ENCODE measurements around the gene HHAT. TPM values are rescaled to one million over a fixed set of nuclear protein-coding genes. Genes with fewer than 3 reads are reported as not detected.

HHAT gene
- total and polyA plus RNA-seq, 9 of the 15 experiments (the other 6 are each of a cell fraction or from before 2014, with no cell fraction given), result 0.07 to 0.16 (median 0.13) TPM; not detected in 1

DNA sequence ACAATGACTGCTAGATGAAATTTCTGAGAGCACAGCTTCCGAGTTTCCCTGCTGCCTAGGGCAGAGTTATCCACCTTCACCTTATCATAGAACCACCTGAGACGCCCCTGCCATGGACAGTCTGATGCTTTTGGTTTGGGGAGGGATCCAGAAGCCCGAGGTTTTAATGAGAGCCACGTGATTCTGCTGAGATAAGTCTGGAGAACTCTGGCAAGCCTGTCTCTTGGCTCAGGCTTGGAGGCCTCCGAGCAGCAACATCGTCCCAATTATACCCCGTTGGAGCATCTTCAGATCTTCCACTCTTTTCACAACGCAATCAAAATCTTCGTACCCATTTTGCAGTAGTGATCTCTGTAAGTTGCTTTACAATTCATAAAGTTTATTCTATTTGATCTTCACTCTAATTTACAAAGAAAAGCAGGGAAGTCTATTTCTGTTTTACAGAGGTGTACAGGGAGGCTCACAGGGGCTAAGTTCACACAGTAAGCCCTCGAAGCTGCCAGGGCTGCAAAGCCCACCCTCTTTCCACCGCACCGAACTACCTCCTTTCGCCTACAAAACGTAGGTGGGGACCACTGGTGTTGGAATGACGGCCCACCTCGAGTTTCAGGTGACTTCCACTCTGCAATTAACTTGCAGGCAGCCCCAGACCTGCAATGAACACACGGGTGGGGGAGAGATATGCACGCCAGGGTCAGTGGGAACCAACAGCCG lies 513 bp upstream of the HHAT start:
- ChIA-PET POLR2A (no interaction called here), CTCF (ENCODE audit: low intra/inter-chr PET ratio) (no interaction called here)
- Histone ChIP-seq H4K20me1 (replicated peaks; ENCODE audit: control insufficient read depth, insufficient read depth, low read length) (no peaks in the 10 kb centered on the region), H3K27ac (ENCODE audit: extremely low read depth, low read depth, low read length) (no peak overlapping the region), H3K36me3 (ENCODE audit: control insufficient read depth, insufficient read depth, low read length) (no peaks in the 10 kb centered on the region), H3K79me2 (ENCODE audit: control insufficient read depth, insufficient read depth, low read length) (no peaks in the 10 kb centered on the region), H3K9ac (ENCODE audit: insufficient read depth in 1 of 2, low read depth in 2 of 2, low read length in 2 of 2) (no peak overlapping the region), H3K4me2 (ENCODE audit: insufficient read depth, low read length) (no peak overlapping the region), H3K27me3 (ENCODE audit: control insufficient read depth in 2 of 2, insufficient read depth in 2 of 2, low read length in 2 of 2) (peaks cover 0 to 17% of the 10 kb centered on the region in 2 experiments; a peak in 2 of 5 replicates), H3K9me3 (replicated peaks; ENCODE audit: control insufficient read depth, insufficient read depth, low read depth, low read length) (no peaks in the 10 kb centered on the region), H3K9me1 (ENCODE audit: control insufficient read depth, insufficient read depth, low read length) (no peaks in the 10 kb centered on the region), H2AFZ (ENCODE audit: low read depth, low read length) (no peak overlapping the region), H3K4me1 (replicated peaks in 1 of 2; ENCODE audit: control insufficient read depth in 2 of 2, insufficient read depth in 2 of 2, low read length in 2 of 2) (peaks cover 3 to 10% of the 10 kb centered on the region in 2 experiments; a peak in 2 of 5 replicates), H3K4me3 (no peak overlapping the region; the same call in 1 of the 2 replicates)
- 7% methylated on average over 17 of the region's 19 CpGs for WGBS (ENCODE audit: insufficient coverage, low coverage, missing lambda C conversion rate)
- DNase-seq (ENCODE audit: extremely low read depth in 1 of 4, low spot score in 3 of 4), result no peak
- ATAC-seq, result no peak
- intact Hi-C loops (cut with micrococcal nuclease) (no loop called here), in situ Hi-C loops (cut with MboI) (no loop called here)
- BruUV-seq (replicated peaks), result no TSS peak
- FAIRE-seq, result no peak
- TF ChIP-seq DEAF1 (CRISPR knock-in tag; IDR thresholded peaks at IDR 0.05) (no peak), NFIX (CRISPR knock-in tag; IDR thresholded peaks at IDR 0.05; ENCODE audit: low read depth) (no peak), ZNF77 (CRISPR knock-in tag; IDR thresholded peaks at IDR 0.05) (no peak), ZNF174 (CRISPR knock-in tag; IDR thresholded peaks at IDR 0.05) (no peak), SRSF1 (IDR thresholded peaks at IDR 0.05; ENCODE audit: low read depth, low read length) (no peak), ZNF217 (CRISPR knock-in tag; IDR thresholded peaks at IDR 0.05) (no peak), POU5F1 (IDR thresholded peaks at IDR 0.05; ENCODE audit: borderline replicate concordance, low read depth, low read length, partially characterized antibody) (no peak), TSHZ1 (CRISPR knock-in tag; IDR thresholded peaks at IDR 0.05) (no peak), ZNF347 (CRISPR knock-in tag; IDR thresholded peaks at IDR 0.05; ENCODE audit: low read depth) (no peak), JUNB (CRISPR knock-in tag; conservative IDR thresholded peaks at IDR 0.05) (no peak), RAD51 (IDR thresholded peaks at IDR 0.05; ENCODE audit: borderline replicate concordance, low read depth) (no peak), ZNF133 (CRISPR knock-in tag; IDR thresholded peaks at IDR 0.05) (no peak), ZC3H8 (IDR thresholded peaks at IDR 0.05) (no peak), MED1 (CRISPR knock-in tag; IDR thresholded peaks at IDR 0.05; ENCODE audit: borderline replicate concordance) (no peak)
- TF ChIP-seq, protein P1, sequence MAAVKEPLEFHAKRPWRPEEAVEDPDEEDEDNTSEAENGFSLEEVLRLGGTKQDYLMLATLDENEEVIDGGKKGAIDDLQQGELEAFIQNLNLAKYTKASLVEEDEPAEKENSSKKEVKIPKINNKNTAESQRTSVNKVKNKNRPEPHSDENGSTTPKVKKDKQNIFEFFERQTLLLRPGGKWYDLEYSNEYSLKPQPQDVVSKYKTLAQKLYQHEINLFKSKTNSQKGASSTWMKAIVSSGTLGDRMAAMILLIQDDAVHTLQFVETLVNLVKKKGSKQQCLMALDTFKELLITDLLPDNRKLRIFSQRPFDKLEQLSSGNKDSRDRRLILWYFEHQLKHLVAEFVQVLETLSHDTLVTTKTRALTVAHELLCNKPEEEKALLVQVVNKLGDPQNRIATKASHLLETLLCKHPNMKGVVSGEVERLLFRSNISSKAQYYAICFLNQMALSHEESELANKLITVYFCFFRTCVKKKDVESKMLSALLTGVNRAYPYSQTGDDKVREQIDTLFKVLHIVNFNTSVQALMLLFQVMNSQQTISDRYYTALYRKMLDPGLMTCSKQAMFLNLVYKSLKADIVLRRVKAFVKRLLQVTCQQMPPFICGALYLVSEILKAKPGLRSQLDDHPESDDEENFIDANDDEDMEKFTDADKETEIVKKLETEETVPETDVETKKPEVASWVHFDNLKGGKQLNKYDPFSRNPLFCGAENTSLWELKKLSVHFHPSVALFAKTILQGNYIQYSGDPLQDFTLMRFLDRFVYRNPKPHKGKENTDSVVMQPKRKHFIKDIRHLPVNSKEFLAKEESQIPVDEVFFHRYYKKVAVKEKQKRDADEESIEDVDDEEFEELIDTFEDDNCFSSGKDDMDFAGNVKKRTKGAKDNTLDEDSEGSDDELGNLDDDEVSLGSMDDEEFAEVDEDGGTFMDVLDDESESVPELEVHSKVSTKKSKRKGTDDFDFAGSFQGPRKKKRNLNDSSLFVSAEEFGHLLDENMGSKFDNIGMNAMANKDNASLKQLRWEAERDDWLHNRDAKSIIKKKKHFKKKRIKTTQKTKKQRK (IDR thresholded peaks at IDR 0.05; ENCODE audit: borderline replicate concordance, low read depth, low read length), result no peak
